Measurements from ENCODE around the gene SLC4A5.
"Not testable (repeated sequence)": the region's sequence is repeated elsewhere in the genome, so short reads cannot be mapped to it uniquely, and the experiment has no call there.

The SLC4A5 gene

DNA sequence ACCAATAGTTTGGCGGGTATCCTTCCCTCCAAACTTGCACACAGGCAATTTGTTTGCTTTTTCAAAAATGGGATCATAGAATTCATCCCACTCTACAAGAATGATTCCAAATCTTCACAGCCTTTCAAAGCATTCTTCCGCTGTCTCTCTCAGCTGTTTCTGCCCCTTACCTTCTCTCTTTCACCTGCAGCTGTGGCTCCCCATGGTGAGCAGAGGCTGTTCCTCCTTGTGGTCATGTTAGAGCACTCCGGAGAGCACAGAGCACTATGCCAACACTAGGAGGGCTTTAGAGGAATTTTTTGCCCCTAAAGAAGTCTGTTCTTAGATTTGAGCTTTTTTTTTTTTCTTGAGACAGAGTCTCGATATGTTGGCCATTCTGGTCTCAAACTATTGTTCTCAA is 114.4 kb downstream of the SLC4A5 start:
- no peak for DNase-seq (ENCODE audit: low read depth)

GRCh38 chr2:74227646-74228045 is 115.6 kb downstream of the SLC4A5 start:
- no peak for DNase-seq (ENCODE audit: low read depth)

DNA sequence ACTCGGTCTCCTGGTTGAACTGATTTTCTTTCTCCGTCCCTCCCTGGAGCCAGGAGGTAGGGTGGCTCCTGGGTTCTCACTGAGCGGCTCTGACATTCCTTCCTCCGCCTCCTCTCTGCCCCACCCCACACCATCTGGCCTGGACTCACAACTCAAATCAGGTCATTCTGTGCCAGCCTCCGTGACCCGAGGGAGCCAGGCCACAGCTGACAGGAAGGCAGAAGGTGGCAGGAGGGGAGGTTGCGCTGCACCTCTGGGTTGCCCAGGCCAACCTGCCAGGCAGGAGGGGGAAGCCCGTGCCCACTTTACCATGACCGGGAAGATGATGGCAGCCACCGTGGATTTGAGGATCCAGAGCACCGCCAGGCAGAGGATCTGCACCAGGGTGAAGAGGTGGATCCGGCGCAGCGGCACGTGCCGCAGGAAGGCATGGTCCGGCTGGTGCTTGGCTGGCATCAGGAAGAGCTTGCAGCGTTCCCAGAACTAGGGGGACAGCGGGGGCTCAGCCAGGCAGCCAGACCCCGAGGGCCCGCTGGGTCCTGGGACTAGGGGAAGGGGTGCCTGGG is 116.5 kb downstream of the SLC4A5 start:
- no peak for DNase-seq (ENCODE audit: low read depth)

DNA sequence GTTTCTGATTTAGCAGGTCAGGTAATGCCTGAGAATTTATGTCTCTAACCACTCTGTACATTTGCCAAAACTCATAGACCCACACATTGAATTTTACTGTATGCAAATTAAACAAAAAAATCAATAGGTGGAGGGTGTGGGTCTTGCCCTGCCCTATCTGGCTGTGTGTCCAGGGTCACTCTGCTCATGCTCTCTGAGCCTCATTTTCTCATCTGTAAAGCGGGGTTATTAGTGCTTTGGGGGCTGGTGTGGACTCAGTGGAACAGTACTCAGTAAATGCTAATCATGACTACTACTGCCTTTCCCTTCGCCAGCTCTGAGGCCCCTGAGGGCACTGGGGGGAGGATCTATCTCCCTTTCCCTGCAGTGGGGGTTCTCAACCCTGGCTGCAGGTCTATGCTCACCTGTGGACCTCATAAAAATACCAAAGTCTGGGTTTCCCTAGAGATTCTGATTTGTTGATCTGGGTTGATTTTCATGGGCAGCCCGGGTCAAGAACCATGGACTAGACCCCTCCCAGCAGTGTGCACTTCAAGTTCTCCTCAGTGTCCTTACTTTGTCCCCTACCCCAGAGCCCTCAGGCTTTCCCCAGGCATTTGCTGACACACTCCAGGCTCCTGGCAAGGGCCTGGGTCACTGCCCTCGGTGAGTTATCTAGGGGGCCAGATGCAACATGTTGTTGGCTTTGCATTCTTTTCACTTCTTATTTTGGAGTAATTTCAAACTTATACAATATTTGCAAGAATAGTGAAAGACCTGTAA is 117.3 kb downstream of the SLC4A5 start:
- DNase-seq (ENCODE audit: low read depth) = no peak

DNA sequence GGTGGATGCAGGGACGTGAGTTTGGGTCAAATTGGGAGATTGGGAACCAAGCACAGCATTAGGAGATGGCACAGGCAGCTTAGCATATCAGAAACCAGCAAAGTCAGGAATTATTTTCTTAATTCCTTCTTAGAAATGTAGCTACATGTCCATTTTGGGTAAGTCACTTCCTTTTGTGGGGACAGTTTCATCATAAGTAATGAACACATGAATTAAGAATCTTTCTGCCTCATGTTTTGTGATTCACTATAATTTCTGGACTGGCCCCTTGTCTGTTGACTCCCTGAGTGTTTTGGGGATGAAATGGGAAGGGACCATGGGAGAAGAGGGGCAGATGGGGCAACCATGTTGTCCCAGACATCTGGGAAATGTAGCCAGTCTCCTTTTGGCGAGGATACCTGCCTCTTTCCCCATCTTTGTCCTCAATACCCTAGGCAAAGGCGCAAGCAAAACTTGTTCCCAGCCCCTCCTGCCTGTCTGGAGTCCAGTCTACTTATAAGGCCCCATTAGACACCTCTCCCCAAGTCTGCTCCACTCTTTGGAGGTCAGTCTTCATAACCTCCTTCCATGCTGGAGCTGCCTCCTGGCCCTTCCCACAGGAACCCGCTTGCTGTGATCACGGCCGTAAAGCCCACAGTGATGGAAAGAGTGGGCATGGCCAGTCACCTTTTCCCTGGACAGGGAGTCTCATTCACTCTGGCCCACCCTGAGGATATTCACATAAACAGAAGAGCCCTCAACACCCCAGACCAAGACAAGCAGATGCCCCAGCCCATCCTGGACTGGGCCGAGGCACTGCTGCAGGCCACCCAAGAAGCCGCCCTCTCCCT is 119.1 kb downstream of the SLC4A5 start:
- DNase-seq (ENCODE audit: low read depth) = no peak

DNA sequence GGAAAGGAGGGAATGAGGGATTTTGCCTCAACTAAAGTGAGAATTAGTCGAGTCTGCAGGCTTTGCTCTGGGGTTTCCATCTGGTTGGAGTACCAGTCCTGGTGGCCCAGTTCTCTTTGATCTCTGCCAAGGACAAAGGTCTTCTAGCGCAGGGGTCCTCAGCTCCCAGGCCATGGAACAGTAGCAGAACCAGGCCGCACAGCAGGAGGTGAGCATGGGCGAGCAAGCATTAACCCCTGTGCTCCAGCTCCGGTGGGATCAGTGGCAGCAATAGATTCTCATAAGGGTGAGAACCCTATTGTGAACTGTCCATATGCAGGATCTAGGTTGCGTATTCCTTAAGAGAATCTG is 120.9 kb downstream of the SLC4A5 start:
- DNase-seq (ENCODE audit: low read depth) = no peak

DNA sequence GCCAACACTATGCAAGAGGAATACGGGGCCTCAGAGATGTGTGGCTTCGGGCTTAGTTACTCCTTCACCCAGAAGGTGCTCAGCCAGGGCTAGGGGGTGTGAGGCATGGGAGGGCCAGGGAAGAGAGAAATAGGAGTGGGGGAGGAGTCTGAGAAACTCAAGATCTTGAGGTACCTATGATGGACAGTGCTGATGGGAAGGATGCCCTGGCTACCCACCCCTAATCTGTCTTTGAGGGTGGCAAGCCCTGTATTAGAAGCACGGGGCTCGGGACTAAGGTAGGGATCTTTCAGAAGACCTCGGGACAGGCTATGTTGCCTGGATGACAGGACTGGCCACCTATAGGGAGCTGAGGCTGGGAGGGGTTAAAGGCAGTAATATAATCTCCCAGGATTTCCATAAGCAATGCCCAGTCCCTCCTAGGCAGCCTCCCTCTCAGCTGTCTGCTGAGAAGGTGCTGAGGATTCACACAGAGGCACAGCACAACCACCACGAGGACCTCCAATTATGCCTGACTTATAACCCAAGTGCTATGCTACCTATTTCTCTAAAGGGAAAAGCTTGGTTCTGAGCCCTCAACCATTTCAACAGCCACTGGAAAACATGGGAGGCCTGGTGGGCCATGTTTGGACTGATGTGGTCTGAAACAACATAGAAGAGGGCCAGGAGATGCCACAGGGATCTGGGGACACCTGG is 121.5 kb downstream of the SLC4A5 start:
- DNase-seq (ENCODE audit: low read depth) = no peak

DNA sequence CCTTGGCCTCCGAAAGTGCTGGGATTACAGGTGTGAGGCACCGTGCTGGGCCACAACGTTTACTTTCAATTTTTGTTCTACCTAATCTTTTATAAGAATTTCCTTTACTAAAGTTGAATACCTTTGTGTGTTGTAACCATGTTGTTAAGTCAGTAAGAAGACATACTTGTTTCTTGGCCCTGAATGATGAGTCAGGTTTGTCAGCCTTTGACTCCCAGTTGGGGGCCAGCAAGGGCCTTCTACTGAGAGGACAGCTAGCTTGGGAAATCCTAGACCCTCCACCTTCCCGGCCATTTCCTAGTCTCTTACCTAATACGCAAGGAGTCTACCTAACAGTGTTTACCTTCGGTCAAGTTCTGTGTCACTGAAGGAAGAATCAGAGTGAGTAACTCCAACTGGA is 122.1 kb downstream of the SLC4A5 start:
- DNase-seq (ENCODE audit: low read depth) = no peak

GRCh38 chr2:74219846-74220486 is 123.2 kb downstream of the SLC4A5 start:
- no peak for DNase-seq (ENCODE audit: low read depth)

GRCh38 chr2:74216642-74217041 is 126.6 kb downstream of the SLC4A5 start:
- no peak for DNase-seq (ENCODE audit: low read depth)

DNA sequence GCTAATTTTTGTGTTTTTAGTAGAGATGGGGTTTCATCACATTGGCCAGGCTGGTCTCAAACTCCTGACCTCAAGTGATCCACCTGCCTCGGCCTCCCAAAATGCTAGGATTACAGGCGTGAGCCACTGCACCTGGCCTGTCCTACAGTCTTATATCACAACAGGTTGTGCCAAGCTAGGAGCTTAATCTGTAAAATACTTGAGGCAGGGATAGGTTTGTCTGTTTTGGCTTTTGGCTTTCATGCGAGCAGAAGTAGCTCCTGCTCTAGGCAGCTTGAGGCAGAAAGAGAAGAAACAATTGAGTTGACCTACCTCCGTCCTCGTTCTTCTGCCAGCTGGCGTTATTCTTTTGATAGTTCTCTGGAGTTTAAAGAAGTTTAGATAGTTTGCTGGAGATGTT is 127.4 kb downstream of the SLC4A5 start:
- DNase-seq (ENCODE audit: low read depth) = not testable (repeated sequence)

- DNase-seq (ENCODE audit: low read depth) = no peak
Observed at GRCh38 chr2:74212702-74213410, 130.4 kb downstream of the SLC4A5 start.

GRCh38 chr2:74206180-74206688 is 137.0 kb downstream of the SLC4A5 start:
- DNase-seq (ENCODE audit: low read depth) = no peak

- DNase-seq (ENCODE audit: low read depth) = no peak
Observed at GRCh38 chr2:74205596-74205995, 137.6 kb downstream of the SLC4A5 start.

DNA sequence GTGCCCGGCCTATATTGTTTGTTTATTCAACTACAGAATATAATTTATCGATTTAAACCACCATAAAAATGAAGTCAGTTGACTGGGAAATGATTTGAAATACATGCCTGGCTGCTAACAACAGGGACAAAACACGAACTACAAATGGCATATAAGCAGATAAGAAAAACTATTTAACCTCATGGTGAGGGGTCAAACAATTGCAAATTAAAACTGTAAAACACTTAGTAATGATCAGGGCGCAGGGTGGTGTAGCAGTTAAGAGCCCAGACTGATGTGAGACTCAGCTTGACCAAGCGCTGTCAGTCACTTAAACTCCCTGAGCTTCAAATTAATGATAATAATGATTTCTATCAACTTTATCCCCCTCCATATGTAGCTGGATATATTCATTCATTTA is 138.1 kb downstream of the SLC4A5 start:
- no peak for DNase-seq (ENCODE audit: low read depth)

DNA sequence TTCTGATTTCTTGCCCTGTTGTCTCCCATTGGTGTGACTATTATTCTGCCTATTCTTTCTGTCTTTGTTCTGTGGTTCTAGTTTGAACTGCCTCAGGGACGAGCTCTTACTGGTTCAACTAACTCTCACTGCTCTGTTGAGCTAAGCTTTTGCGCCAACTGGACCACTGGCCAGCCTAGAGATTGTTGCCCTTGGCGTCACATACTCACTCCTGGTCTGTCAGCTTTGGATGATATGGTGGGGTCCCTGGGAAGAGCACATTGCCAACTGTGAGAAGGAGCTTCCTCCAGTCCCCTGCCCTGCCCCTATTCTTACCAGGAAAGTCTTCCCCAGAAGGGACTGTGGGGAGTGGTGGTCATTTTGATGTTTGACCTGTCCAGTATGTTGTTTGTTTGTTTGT is 138.8 kb downstream of the SLC4A5 start:
- no peak for DNase-seq (ENCODE audit: low read depth)

GRCh38 chr2:74201596-74201995 is 141.6 kb downstream of the SLC4A5 start:
- no peak for DNase-seq (ENCODE audit: low read depth)

DNA sequence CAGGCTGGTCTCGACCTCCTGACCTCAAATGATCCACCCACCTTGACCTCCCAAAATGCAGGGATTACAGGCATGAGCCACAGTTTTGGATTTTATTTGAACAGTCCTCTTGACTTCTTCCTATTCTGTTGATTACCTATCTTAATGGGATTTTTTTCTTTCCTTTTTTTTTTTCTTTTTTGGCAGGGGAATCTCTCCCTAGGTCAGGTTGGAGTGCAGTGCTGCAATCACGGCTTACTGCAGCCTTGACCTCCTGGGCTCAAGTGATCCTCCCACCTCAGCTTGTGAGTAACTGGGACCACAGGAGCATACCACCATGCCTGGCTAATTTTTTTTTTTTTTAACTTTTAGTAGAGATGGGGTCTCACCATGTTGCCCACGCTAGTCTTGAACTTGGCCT is 142.0 kb downstream of the SLC4A5 start:
- DNase-seq (ENCODE audit: low read depth) = no peak

DNA sequence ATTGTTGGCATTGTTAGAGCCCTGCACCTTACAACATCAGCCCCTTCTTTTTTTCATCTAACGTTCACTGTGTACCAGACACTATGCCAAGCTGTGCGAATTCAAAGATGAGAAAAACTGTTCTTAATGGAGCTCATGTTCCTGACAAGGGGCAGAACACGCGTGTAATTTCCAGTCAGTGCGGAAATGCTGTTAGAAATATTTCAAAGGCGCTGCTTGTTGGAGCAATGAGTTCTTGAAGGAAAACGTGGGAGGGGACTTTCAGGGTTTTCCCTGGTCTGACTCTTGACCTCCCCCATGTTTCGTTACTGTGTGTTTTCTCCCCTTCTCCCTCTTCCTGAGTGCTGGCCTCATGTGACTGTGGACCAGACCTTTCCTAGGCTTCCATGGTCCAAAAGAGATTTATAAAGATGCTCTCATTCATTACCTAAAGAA is 143.3 kb downstream of the SLC4A5 start:
- no peak for DNase-seq (ENCODE audit: low read depth)

DNA sequence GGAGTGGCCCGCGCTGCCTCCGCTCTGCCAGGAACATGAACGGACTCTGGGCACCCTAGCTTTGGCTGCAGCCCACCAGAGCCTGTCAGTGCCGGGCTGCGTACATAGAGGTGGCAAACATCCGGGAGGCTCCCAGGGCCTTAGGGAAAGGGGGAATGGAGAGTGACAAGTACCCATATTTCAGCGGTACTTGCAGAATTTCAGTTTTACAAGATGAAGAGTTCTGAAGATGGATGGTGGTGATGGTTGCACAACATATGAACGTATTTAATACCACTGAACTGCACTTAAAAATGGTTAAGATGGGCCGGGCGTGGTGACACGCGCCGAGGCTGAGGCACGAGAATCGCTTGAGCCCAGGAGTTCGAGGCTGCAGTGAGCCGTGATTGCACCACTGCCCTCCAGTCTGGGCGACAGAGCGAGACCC is 143.9 kb downstream of the SLC4A5 start:
- no peak for DNase-seq (ENCODE audit: low read depth)

Data from activated T-helper 1 cell treated with Interleukin-2 at 50 U/mL for 16 hours (primary cell).